Activated CD8-positive, alpha-beta T cell treated with anti-CD3 and anti-CD28 coated beads for 36 hours (primary cell): ENCODE data around the gene CEACAM18. TPM values are rescaled to one million over a fixed set of nuclear protein-coding genes. Genes with fewer than 3 reads are reported as not detected.

Experiments used
- ATAC-seq: fragments of 200-7000 bp; cut with Tn5 transposase; one replicate; pipeline ENCODE4 v1.10.0; 2021; ENCODE audit warnings: mild to moderate bottlenecking, moderate library complexity
- CTCF ChIA-PET: fragments of 350-600 bp; sonication (Branson Sonifier 250); formaldehyde crosslinking; loops from one replicate; lab custom pipeline; 2021; ENCODE audit warnings: antibody characterized with exemption; lab: Charles Lee
- POLR2A ChIA-PET: fragments of 350-600 bp; sonication (Branson Sonifier 250); formaldehyde crosslinking; loops from one replicate; lab custom pipeline; 2021; ENCODE audit warnings: antibody characterized with exemption; lab: Charles Lee
- DNase-seq: peaks from one replicate; pipeline ENCODE4 v3.0.0-alpha.2; 2020
- H3K27ac Mint-ChIP-seq: one replicate; pipeline ENCODE4 v1.8.0; 2021; ENCODE audit warnings: mild to moderate bottlenecking, mixed read lengths
- H3K27me3 Mint-ChIP-seq: one replicate; pipeline ENCODE4 v1.8.0; 2021; ENCODE audit warnings: mixed read lengths
- H3K36me3 Mint-ChIP-seq: one replicate; pipeline ENCODE4 v1.8.0; 2021; ENCODE audit warnings: low read depth, mixed read lengths
- H3K4me1 Mint-ChIP-seq: one replicate; pipeline ENCODE4 v1.8.0; 2021; ENCODE audit warnings: low read depth, mixed read lengths
- H3K4me3 Mint-ChIP-seq: one replicate; pipeline ENCODE4 v1.8.0; 2021; ENCODE audit warnings: mild to moderate bottlenecking, moderate library complexity, mixed read lengths
- H3K9me3 Mint-ChIP-seq: one replicate; pipeline ENCODE4 v1.8.0; 2021; ENCODE audit warnings: mixed read lengths
- CTCF ChIP-seq: fragments of 200-600 bp; IDR thresholded peaks from one replicate; pipeline ENCODE4 v1.8.0; 2022; ENCODE audit warnings: antibody characterized with exemption, mild to moderate bottlenecking
- intact Hi-C: fragments of 100-400 bp; cut with micrococcal nuclease; formaldehyde crosslinking; loops from one replicate; pipeline ENCODE4 v1.10.0; 2022
- total RNA-seq, 2 experiments: library from RNA; stranded (reverse); gene quantifications; one replicate each; pipeline ENCODE4 v1.2.3, GENCODE V29; 2021

The CEACAM18 gene
- total RNA-seq, 2 experiments from 2014 or later: not detected

GRCh38 chr19:51467864-51468544, 10.3 kb upstream of the CEACAM18 start:
- peaks cover 35% of the 10 kb centered on the region for H3K4me1 Mint-ChIP-seq
- H3K27ac Mint-ChIP-seq: no peak overlapping the region
- no peaks in the 10 kb centered on the region for H3K36me3 Mint-ChIP-seq
- intact Hi-C loops: no loop called here
- DNase-seq (no peak), ATAC-seq (no peak)
- H3K4me3 Mint-ChIP-seq: no peak overlapping the region
- ChIA-PET CTCF (interaction anchor here (3.0 to 3.4 kb wide), 2 partner anchors 47 to 189 kb away, joined by 17 to 19 read pairs; no protein-coding TSS in a partner anchor), POLR2A (interaction anchor here (2.1 kb wide), 1 partner anchor 11 kb away, joined by 5 read pairs; no protein-coding TSS in a partner anchor)
- H3K27me3 Mint-ChIP-seq: peaks cover 42% of the 10 kb centered on the region
- no peak for TF ChIP-seq CTCF
- H3K9me3 Mint-ChIP-seq: no peaks in the 10 kb centered on the region

GRCh38 chr19:51468545-51468920, 9.8 kb upstream of the CEACAM18 start:
- DNase-seq: no peak
- TF ChIP-seq CTCF: no peak
- H3K27me3 Mint-ChIP-seq: peaks cover 37% of the 10 kb centered on the region
- no peaks in the 10 kb centered on the region for H3K36me3 Mint-ChIP-seq
- POLR2A ChIA-PET: interaction anchor here (2.1 kb wide), 1 partner anchor 11 kb away, joined by 5 read pairs; no protein-coding TSS in a partner anchor
- peaks cover 32% of the 10 kb centered on the region for H3K4me1 Mint-ChIP-seq
- ATAC-seq: no peak
- no peaks in the 10 kb centered on the region for H3K9me3 Mint-ChIP-seq
- no peak overlapping the region for H3K4me3 Mint-ChIP-seq
- CTCF ChIA-PET: interaction anchor here (1.9 to 3.4 kb wide), 3 partner anchors 14 to 189 kb away, joined by 6 to 19 read pairs (median 17); no protein-coding TSS in a partner anchor
- no peak overlapping the region for H3K27ac Mint-ChIP-seq
- intact Hi-C loops: no loop called here

- POLR2A ChIA-PET: no interaction called here
- ATAC-seq: no peak
- Mint-ChIP-seq H3K4me1 (peaks cover 30% of the 10 kb centered on the region), H3K4me3 (no peak overlapping the region), H3K27ac (no peak overlapping the region), H3K36me3 (no peaks in the 10 kb centered on the region), H3K27me3 (peaks cover 35% of the 10 kb centered on the region), H3K9me3 (no peaks in the 10 kb centered on the region)
- DNase-seq: no peak
- intact Hi-C loops: no loop called here
- CTCF ChIA-PET: interaction anchor here (0.9 to 3.4 kb wide), 5 partner anchors 15 to 192 kb away, joined by 3 to 19 read pairs (median 7); no protein-coding TSS in a partner anchor
- no peak for TF ChIP-seq CTCF
Measured at GRCh38 chr19:51469162-51469561, 9.2 kb upstream of the CEACAM18 start.

GRCh38 chr19:51469629-51470028, 8.7 kb upstream of the CEACAM18 start:
- no peak overlapping the region for H3K27ac Mint-ChIP-seq
- H3K4me3 Mint-ChIP-seq: no peak overlapping the region
- no peaks in the 10 kb centered on the region for H3K9me3 Mint-ChIP-seq
- intact Hi-C loops: loop anchor here (5.0 kb wide), 1 partner anchor 43 kb away; no protein-coding TSS in a partner anchor
- ChIA-PET CTCF (interaction anchor here (0.9 to 1.9 kb wide), 3 partner anchors 15 to 192 kb away, joined by 3 to 7 read pairs (median 6); no protein-coding TSS in a partner anchor), POLR2A (no interaction called here)
- H3K4me1 Mint-ChIP-seq: peaks cover 28% of the 10 kb centered on the region
- peaks cover 31% of the 10 kb centered on the region for H3K27me3 Mint-ChIP-seq
- no peaks in the 10 kb centered on the region for H3K36me3 Mint-ChIP-seq
- DNase-seq (no peak), ATAC-seq (no peak)
- TF ChIP-seq CTCF: no peak

GRCh38 chr19:51470966-51471365, 7.4 kb upstream of the CEACAM18 start:
- Mint-ChIP-seq H3K27me3 (peaks cover 24% of the 10 kb centered on the region), H3K4me1 (peaks cover 30% of the 10 kb centered on the region), H3K4me3 (no peak overlapping the region), H3K36me3 (no peaks in the 10 kb centered on the region), H3K27ac (no peak overlapping the region), H3K9me3 (no peaks in the 10 kb centered on the region)
- intact Hi-C loops: loop anchor here (5.0 kb wide), 1 partner anchor 41 kb away; no protein-coding TSS in a partner anchor
- TF ChIP-seq CTCF: no peak
- ATAC-seq (no peak), DNase-seq (no peak)
- ChIA-PET POLR2A (no interaction called here), CTCF (interaction anchor here (0.7 to 6.9 kb wide), 8 partner anchors 9 to 754 kb away, joined by 3 to 114 read pairs (median 4); no protein-coding TSS in a partner anchor)
